NCI-H510A (cell line): ENCODE measurements around the gene SF3B4.
"Not testable (repeated sequence)": the region's sequence is repeated elsewhere in the genome, so short reads cannot be mapped to it uniquely, and the experiment has no call there.

Source experiments
- DNase-seq: peaks from one replicate; lab custom pipeline; 2025; lab: John Stamatoyannopoulos, UW

The SF3B4 gene

DNA sequence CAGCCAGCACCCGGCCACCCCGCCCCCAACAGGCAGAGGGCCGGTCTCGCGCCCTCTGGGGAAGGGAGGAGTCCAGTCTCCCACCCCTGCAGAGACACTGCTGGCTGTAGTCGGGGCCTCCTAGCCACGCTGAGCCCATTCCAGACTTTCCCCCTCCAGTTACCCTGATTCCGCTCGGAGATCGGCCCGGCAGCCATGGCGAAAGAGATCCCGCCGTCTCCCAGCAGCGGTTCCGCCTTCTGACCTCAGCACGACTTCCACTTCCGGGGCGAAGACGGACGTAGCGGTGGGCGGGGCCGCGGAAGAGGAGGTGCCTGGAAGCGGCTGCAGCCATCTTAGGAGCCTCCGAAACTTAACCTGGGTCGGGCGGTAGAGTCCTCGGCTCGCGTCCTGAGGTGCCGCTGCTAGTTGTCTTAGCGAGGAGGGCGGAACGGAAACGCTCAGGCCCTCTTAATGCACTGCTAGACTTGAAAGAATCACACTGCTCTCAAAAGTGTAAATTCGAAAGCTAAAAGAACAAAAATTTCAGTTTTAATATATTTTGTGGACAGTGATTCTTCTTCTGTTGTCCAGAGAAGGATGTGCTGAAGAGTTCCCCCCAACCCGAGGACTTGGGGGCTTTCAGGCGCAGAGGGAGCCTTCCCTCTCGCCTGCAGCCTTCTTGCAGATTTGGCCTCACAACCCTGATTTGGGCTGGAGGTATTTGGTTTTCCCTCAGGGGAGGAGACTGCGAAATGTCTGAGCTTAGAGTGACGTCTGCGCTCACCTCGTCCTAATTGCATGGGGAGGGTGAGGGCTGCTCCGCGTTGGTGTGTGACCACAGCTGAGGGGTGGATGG is at the start of gene SF3B4:
Gene SF3B4, minus strand, starts transcription at position 241 of the 838 bp plus-strand sequence. Its CDS starts 44 bp downstream, at position 197.
- DNase-seq: peak; percentile 94

GRCh38 chr1:149977345-149977744 is 49.7 kb upstream of the SF3B4 start:
- DNase-seq: peak; percentile 61

DNA sequence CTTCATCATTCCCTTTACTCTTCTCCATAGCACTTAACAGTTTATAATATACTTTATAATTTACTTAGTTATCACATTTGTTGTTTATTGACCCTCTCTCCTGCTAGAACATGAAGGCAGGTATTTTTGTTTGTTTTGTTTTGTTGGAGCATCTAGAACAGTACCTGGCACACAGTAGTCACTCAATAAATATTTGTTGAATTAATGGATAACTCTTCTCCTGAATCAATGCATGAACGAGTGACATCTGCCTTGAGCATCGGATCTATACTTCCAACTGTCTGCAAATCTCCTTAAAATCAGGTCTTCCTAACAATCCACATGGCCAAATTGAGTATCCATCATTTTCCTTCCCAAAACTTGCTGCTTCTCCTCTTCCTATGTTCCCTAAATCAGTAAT is 44.9 kb upstream of the SF3B4 start:
- DNase-seq: no peak

DNA sequence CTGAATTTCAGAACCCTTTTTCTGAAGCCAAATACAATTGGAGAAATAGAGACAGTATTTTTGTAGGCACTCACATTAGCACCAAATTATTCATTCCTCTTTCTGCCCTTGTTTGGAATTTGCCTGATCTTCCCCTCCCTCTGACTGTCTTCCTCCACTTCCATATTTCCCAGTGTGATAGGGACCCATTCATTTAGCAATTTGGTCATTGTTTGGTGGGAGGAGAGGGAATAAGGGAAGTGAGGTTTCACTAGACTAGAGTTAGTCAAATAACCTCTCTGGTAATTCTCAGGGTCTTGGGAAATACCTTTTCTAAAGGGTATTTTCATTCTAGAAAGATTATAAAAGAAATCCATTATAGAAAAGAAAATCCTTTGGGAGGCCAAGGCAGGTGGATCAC is 40.0 kb upstream of the SF3B4 start:
- DNase-seq: no peak

DNA sequence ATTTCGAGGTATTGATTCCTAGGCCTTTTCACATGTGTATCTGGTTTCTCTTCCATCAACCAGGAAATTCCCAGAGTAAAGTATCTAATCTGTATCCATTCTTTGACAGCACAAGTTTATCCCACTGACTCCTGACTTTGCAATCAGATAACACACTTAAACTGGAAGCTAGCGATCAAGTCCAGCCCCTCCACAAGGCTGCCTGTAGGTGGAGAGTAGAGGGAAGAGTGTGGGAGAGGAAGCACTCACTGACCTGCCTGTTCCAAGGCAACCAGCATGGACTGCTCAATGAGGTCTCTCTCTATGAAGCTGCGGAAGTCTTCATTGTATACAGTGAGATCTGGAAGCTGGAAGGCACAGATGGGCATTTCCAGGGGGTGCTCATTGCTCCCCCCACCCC is 39.4 kb upstream of the SF3B4 start:
- no peak for DNase-seq

- no peak for DNase-seq
These were observed 38.8 kb upstream of the SF3B4 start for GRCh38 chr1:149966405-149966804.

DNA sequence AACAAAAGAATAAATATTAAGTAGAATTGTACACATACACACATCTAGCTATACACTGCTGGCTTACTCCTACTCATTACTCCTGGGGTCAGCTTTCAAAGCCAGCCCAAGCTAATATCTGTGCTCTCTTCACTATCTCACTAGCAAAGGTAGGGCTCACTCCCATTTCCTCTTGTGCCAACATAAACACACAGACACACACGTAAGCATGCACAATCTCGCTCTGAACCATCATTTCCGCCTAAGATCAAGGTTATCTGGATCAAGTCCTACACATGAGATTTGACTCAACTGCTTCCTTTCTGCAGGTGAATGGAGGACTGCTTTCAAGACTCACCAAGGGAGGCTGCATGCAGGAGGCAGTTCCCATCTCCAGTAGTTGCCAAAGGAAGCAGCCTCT is 37.8 kb upstream of the SF3B4 start:
- no peak for DNase-seq

- no peak for DNase-seq
These were observed 35.8 kb upstream of the SF3B4 start for GRCh38 chr1:149963358-149963757.

DNA sequence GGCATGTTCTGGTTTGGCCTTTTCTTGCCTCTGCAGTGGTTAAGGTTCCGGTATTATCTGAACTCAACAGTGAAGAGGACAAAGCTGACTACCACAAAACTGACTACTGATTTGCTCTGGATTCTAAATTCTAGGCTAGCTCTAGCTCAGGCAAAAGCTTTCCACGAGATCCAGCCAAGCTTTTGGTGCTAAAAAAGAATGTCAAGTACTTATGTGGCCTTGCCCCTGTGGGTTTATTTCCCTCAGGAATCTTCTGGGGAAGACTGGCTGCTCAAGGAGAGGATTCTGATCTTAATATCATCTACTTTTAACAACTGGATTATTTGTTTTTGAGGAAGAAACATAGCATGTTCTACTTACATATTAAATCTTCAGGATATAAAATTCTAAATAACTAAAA is 35.1 kb upstream of the SF3B4 start:
- no peak for DNase-seq

DNA sequence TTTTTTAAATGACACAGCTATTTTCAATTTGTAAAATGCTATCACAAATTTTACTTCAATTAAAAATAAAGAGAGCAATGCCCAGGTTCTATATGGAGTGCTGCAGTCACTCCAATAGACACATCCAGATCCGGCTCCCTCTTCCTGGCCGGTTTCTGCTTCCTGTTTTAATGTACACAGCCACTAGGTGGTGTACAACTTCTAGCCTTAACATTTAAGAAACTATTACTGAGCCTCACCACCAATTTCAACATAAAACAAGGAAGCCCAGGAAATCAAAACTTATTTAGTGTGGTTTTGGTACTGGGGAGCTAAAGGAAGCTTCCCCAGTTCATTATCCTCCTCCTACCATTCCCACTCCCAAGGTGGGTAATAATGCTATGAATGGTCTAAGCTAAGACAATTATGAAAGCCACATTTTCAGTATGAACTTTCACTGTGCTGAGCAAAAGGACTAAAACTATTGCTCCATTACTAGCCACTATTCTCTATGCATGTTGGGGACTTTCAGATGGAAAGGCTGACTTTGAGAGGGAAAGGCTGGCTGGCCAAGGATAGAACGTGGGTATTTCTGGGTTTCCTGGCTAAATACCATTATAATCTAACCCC is 34.5 kb upstream of the SF3B4 start:
- DNase-seq: peak; percentile 44

DNA sequence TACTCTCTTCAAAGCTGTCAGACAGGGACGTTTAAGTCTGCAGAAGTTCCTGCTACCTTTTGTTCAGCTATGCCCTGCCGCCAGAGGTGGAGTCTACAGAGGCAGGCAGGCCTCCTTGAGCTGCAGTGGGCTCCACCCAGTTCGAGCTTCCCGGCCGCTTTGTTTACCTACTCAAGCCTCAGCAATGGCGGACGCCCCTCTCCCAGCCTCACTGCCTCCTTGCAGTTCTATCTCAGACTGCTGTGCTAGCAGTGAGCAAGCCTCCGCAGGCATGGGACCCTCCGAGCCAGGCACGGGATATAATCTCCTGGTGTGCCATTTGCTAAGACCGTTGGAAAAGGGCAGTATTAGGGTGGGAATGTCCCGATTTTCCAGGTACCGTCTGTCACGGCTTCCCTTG is 29.9 kb upstream of the SF3B4 start:
- DNase-seq: not testable (repeated sequence)

DNA sequence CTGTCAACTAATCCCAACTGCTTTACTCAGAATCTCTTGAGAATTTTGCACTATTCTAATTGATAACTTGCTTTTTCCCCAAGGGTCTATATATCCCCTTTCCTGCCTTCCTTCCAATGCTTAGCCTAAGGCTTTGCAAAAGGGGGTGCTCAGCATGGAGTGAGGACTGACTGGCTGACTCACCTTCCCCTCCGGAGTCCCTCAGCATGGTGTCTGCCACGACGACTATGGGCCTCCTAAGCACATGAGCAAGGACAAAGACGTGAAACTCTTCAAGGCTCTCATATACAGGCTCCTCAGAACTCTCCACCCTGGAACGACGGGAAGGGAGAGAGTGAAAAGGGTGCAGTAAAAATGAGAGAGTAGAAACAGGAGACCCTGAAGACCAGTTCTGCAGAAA is 22.3 kb upstream of the SF3B4 start:
- DNase-seq: no peak

GRCh38 chr1:149945206-149945605 is 17.6 kb upstream of the SF3B4 start:
- no peak for DNase-seq

DNA sequence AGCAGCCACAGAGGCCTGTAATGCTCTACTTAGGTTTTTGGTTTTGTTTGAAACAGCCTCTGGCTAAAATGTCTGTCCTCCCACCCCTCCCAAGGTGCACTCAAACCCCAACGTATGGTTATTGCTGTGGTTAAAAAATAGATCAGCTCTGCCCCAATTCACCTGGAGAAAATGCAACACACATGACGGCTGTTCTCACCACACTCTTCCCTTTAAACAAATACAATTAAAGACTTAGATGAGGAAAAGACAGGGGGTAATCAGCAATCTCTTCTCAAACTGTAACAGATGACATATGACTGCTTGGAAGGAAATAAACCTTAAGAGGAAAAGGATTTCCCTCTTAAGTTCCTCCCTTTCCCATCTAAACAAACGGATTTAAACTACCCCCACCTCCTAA is 15.3 kb upstream of the SF3B4 start:
- no peak for DNase-seq

DNA sequence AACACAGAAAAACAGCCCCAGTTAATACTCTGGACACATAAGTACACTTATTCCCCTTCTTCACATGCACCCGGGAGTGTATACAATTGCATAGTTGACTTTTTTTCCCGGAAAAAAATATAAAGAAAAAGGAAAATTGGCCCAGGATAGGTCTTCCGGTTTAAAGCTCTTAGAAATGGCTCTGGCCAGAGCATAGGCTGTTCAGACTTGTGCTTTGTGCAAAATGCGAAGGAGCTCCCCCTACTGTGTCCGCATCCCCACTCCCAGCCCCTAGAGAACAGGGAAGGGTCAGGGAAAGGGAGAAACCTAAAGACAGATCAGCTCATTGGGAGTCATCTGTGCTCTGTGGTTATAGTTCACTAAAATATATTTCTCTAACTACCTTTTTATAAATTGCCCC is 14.6 kb upstream of the SF3B4 start:
- no peak for DNase-seq

DNA sequence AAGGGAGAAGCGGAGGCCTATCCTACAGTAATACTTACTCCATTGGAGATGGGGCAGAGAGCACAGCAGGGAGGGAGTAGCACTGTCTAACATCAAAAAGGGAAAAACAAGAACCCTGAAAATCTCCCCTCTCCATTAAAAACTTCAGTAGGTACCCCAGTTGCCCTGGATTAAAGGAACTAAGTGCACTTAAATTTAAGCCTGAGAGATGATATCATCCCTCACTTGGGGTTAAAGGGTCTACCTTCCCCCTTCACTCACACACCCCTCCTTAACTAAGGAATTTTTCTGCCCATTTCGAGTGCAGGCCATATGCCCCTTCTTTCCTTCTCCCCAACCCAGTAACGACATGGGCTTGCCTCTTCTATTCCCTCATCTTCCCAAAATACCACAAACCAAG is 12.8 kb upstream of the SF3B4 start:
- no peak for DNase-seq

GRCh38 chr1:149938668-149939003 is 11.0 kb upstream of the SF3B4 start:
- DNase-seq: not testable (repeated sequence)

DNA sequence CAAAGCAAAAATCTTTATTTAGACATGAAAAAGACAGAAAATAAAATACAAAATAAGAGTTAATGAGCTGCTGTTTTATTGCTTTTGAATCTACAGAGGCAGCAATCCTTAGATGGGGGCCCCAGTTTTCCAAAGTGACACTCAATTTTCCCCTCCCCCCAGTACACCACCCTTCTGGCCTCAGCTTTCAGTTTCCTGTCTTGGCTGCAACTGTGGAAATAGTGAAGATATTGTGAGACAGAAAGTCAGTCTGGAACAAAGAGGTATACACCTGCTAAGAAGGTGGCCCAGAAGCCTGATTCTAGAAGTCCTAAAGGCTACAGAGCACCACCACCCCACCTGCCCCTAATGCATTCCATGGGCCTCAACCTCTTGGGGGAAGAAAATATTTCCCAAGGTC is 10.2 kb upstream of the SF3B4 start:
- no peak for DNase-seq

- peak; percentile 50 for DNase-seq
These were observed 9.5 kb upstream of the SF3B4 start for GRCh38 chr1:149936992-149937705.

GRCh38 chr1:149936170-149936991 is 8.8 kb upstream of the SF3B4 start, which contains the start of gene MTMR11:
MTMR11 (minus strand) TSS chr1:149936879; CDS start chr1:149936647, 232 bp downstream.
- no peak for DNase-seq

GRCh38 chr1:149934356-149934755 is 6.8 kb upstream of the SF3B4 start:
- no peak for DNase-seq

DNA sequence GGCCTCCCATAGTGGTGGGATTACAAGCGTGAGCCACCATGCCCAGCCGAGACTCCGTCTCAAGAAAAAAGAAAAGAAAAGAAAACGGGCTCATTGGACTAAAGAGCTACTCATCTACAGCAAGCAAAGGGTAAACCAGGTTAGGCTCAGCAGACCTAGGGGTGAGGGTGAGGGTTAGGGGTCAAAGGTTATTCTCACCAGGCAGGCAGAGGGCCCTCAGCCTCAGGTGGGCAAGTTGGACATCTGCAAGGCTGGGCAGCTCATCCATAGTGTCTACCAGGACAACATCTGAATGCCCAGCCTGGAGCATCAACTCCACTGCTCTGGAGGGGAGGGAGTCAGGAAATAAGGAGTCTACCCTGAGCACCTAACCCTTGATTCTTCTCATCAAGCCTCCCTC is 5.6 kb upstream of the SF3B4 start:
- no peak for DNase-seq
